GM19099 (cell line): ENCODE results near the gene SYT13.

Experiments
- POLR2A ChIP-seq: IDR thresholded peaks from 3 replicates; pipeline ENCODE4 v1.6.1; 2011; ENCODE audit warnings: low read depth; ENCODE audit not compliant: insufficient read length; ENCODE audit errors: extremely low read depth

SYT13 gene

GRCh38 chr11:45265969-45266675, 20.0 kb downstream of the SYT13 start:
- no peak for TF ChIP-seq POLR2A

- no peak for TF ChIP-seq POLR2A
Observed at GRCh38 chr11:45264839-45265515, 21.2 kb downstream of the SYT13 start.

- no peak for TF ChIP-seq POLR2A
Observed at GRCh38 chr11:45263773-45264172, 22.4 kb downstream of the SYT13 start.

GRCh38 chr11:45262900-45263299, 23.2 kb downstream of the SYT13 start:
- TF ChIP-seq POLR2A = no peak

- no peak for TF ChIP-seq POLR2A
Observed at GRCh38 chr11:45260071-45260470, 26.1 kb downstream of the SYT13 start.

- TF ChIP-seq POLR2A = no peak
Observed at GRCh38 chr11:45259592-45259991, 26.5 kb downstream of the SYT13 start.

- TF ChIP-seq POLR2A = no peak
Observed at GRCh38 chr11:45258982-45259530, 27.1 kb downstream of the SYT13 start.

GRCh38 chr11:45254070-45254469, 32.1 kb downstream of the SYT13 start:
- no peak for TF ChIP-seq POLR2A

- TF ChIP-seq POLR2A = no peak
Observed at GRCh38 chr11:45253640-45254039, 32.5 kb downstream of the SYT13 start.

- TF ChIP-seq POLR2A = no peak
Observed at GRCh38 chr11:45252877-45253276, 33.3 kb downstream of the SYT13 start.

GRCh38 chr11:45252134-45252856, 33.8 kb downstream of the SYT13 start:
- no peak for TF ChIP-seq POLR2A

- TF ChIP-seq POLR2A = no peak
Observed at GRCh38 chr11:45250035-45250718, 36.0 kb downstream of the SYT13 start.

GRCh38 chr11:45248501-45249011, 37.6 kb downstream of the SYT13 start:
- TF ChIP-seq POLR2A = no peak

GRCh38 chr11:45247433-45247832, 38.7 kb downstream of the SYT13 start:
- no peak for TF ChIP-seq POLR2A

GRCh38 chr11:45246241-45246640, 39.9 kb downstream of the SYT13 start:
- TF ChIP-seq POLR2A = no peak

GRCh38 chr11:45245218-45246045, 40.7 kb downstream of the SYT13 start:
- TF ChIP-seq POLR2A = no peak
